DMS79 treated with DMSO at 0.1 percent for 48 hours (cell line): Measurements from ENCODE around the gene CENPM.

ENCODE experiments used
- DNase-seq: peaks from one replicate; lab custom pipeline; 2025; lab: John Stamatoyannopoulos, UW

Gene CENPM

DNA sequence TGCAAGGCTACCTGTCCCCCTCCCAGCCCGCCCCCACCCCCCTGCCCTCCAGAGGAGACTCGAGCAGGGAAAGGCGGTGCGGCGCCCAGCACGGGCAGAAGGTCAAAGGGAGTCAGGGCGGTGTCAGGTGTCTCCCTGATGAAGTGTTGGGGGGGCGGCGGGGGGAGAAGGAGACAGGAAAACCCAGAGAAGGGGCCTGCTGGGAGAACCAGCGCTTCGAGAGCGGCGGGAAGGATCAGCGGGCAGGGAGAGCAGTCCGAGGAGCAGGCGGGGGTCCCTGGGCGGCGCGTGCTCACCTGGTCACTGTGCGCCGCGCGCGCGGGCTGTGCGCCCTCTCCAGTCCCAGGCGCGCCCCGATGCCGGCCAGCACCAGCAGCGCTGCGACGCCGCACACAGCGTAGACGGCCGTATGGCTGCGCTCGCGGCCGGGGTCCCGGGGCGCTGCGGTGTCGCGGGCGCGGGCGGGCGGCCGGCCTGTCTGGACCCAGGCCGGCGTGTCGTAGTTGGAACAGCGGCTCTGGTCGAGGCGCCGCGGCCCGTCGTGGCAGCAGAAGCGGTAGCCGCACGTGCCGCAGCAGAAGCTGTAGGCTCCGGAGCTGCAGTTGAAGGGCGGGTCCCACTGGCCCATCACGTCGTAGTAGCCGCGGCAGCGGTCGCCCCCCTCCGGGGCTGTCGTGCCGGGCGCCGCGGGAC is 33.0 kb downstream of the CENPM start:
- DNase-seq: no peak

DNA sequence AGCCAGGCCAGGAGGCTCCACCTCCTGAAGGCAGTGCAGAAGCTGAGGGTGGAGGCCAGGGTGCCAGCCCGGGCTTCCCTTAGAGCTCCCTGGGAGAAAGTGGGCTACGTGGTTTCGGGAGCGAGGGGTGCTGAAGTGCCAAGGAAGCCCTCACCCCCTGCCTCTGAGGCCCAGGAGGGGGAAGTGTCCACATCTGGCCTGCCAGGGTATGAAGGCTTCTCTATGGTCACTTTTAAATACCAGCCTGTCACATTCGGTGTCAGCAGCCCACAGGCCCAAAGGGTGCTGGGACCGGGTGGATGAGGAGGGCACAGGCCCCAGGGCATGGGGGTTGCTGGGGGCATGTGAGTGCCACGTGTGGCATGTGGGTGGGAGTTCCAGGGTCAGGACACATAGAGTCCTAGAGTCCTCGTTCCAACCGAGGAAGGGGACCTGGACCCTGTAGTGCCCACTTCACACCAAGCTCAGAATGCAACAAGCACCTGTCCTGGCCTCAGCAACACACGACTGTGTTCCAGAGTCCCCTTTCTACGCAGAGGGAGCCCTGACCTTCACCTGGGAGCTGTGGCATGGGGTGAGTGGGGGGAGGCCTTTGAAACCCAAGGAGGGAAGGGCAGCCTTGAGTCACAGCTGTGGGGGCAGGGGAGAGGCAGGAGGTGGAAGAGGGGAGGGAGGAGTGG is 33.8 kb downstream of the CENPM start:
- DNase-seq: no peak

DNA sequence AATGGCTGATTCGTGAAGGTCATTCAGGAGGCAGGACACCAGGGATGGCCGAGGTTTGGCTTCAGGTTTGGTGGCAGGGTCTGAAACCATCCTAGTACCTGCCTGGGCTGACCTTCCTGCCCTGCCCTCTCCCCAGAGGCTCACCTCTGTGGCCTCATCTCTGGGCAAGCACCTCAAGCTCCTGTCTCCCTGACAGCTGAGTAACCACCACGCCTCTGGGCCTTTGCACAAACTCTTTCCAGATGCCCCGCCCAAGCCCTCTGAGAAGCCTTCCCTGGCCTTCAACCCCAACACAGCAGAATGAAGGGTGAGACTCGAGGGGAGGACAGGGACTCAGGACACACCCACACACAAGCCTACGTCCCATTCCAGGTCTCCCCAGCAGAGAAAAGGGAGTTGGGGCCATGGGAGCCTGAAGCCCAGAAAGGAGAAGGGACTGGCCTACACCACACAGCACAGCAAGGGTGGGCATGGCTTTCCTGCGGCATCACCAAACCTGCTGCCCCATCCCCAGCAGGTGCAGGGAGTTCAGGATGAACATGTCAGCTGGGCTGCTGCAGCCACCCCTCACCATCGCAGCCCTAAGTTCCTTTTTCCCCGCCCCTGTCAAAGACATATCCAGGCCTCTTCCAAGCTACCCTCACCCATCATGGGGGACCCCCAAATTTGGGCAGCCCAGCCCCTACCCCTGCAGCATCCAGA is 34.5 kb downstream of the CENPM start:
- DNase-seq: no peak

DNA sequence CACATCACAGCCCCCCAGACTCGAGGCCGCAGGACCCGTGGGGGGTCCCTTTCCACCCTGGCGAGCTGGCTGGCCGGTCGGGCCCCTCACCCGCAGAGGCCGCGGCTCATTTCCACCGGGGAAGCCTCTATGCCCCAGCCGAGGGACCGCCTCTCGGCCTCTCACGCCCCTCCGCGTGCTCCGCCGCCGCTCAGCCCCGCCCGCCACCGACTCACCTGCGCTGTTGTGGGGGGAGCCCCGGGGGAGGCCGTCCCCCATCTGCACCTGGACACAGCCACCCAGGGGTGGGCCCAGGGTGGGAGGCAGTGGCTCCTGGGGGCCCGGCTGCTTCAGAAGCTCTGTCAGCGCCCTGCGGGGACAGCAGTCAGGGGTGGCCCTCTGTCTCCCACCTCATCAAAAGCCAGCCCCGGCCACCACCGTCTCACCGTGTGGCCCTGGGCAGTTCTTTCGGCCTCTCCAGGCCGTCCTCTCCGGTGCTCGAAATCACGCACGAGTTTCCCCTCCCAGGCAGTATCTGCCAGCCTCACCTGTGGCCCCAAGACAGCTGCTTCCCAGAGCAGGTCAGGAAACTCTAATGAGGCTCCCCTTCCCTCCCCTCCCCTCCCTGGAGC is 35.8 kb downstream of the CENPM start:
- DNase-seq: no peak

DNA sequence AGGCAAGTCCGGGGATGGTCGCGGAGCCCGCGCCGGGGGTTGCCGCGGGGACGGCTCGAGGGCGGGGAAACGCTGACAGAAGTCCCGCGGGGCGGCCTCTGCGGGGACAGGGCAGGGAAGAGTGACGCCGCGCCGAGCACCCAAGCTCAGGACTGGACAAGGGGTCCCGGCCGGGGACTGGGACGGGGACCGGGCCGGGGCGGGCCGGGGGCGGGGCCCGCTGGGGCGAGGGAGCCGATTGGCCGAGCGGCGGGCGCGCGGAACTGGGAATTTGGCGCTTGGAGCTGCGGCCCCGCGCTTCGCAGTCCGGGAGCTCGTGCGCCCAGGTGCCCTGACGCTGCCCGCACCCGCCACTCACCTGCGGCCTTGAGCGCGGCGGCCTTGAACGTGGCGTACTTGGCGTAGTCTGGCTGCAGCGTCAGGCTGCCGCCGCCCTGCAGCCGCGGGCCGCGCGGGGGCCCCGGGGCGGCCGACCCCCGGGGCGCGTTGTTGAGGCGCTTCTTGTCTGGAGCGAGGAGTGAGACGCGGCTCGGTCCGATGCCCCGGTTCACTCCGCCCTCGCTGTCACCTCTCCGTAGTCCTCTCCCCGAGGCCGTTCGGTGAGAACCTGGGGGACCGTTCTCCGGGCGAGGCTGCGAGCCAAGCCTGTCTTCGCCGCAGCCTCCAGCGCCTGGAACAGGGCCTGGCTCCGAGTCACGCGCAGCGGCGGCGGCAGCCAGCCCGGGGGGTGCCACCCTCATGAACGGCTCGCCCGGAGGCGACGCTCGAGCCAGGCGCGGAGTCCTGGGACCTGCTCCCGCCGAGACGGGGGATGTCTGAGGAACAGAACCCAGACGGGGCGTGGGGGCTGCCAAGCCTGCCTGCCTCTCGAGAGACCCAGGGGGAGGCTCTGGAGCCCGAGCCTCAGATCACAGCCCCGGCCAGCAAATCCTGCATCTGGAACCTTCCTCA is 36.6 kb downstream of the CENPM start:
- DNase-seq: no peak

DNA sequence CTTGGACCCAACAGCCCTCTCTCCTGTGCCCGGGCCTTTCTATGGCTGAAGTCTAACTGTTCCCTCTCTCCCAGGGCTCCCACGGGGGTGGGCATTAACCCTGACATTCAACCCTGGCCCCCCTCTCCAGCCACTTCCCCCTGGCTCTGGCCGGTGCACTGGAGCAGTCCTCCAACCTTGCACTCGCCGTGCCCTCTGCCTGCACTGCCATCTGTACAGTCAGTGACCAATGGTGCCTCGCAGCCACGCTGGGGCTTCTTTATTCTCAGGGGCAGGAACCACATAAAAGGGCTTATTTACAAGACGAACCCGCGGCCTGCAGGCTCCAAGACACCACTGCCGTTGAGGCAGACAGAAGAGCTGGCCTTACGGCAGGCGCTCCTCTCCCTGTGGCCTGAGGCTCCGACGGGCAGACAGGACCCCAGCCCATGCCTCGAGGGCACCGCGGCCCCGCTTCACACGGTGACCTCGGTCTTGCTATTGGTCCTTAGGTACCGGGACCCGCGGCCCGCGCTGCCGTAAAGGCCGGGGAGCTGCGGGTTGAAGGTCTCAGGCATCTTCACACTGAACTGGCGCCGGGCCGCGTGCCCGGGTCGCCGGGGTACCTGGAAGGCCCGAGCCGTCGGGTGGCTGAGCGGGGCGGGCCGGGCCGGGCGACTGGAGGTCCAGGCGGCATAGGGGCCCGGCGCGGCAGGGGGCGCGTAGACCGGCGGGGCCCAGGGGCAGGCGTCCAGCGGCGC is 37.5 kb downstream of the CENPM start:
- no peak for DNase-seq

DNA sequence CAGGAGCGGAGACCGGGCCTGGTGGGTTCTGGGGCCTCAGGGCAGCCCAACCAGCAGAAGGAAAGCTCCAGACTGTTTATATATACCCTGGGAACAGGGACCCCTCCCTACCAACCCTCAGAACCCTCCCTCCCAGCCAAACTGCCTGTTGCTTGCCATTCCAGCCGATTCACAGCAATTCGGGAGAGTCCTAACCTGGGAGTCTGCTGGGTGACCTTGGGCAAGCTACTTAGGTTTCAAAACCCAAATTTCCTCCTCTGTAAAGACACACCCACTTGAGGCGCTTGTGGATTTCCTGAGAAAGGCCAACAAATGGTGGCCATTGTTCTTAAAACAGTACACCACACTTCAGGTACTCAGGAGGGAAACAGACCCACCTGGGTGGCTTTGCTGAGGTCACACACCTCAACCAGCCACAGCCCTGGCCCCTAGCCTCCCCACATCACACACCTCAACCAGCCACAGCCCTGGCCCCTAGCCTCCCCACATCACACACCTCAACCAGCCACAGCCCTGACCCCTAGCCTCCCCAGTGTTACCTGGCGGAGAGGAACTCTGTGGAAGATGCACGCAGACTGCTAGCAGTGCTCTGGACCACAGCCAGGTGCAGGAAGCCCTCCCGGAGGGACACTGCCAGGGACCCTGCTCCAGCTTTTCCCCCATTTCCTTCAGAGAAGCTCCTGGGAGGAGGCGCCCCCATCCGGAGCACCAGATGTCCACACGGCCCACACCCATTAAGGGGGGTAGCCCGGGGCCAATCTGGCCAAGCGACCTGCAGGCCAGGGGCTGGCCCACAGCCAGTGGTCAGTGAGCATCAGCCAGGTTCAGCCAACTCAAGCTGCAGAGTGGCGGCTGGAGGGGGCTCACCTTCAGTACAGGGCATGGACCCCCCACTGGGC is 38.3 kb downstream of the CENPM start:
- DNase-seq: no peak

DNA sequence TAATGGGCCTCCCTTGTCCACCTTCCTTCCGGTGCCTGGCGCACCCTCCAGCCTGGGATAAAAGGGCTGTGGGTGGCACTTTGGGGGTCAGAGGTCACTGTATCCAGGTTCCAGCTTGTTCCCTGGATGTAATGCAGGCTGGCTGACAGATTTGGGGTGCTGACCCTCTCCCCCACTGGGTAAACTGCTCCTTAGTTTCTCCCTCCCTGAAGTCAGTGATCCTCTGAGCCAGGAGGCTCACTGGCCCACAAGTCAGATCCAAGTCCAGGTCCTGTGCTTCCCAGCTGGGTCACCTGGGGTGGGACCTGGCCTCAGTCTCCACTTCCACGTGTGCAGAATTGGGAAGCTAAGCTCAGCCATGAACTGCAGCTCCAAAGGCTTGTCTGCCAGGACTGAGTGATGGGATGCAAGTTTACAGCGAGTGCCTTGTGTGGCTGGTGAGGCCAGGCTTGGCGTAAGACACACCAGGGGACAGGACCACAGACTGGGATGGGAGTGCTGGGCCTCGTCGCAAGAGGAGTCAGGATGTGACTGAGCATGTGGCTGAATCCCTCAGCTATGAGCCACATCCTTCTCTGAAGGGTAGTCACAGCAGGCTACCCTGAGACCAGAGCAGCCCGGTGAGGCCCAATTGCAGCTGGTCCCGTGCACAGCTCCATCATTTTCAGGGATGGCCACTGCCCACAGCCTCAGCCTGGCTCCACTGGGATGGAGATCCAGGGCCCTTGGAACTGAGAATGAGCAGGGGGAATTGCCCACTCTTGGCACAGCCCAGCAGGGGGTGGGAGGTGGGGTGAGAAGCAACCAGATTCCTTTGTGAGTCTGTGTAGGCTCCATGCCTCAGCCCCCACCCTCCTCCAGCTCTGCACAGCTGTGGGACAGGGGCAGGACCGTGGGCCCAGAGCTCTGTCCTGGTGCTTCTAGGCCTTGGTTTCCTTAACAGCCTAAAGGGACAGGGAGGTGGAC is 39.2 kb downstream of the CENPM start:
- no peak for DNase-seq

DNA sequence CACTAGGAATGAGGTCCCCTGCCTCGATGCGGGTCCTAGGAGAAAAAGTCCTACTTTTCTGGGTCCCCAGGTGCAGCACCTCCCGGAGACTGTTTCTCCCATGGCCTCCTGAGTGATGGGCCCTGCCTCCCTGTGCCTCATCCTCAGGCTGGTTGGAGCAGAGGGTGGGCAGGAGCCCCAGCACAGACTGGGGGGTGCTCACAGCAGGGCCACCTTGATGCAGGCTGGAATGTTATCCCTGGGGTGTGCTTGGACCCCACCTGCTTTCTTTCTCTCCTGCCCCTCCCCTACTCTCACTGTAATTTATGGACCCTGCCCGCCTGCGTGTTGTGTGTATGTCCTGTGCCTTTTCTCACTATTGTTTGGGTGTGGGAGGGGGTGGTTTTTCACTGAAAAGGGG is 40.1 kb downstream of the CENPM start:
- DNase-seq: no peak

DNA sequence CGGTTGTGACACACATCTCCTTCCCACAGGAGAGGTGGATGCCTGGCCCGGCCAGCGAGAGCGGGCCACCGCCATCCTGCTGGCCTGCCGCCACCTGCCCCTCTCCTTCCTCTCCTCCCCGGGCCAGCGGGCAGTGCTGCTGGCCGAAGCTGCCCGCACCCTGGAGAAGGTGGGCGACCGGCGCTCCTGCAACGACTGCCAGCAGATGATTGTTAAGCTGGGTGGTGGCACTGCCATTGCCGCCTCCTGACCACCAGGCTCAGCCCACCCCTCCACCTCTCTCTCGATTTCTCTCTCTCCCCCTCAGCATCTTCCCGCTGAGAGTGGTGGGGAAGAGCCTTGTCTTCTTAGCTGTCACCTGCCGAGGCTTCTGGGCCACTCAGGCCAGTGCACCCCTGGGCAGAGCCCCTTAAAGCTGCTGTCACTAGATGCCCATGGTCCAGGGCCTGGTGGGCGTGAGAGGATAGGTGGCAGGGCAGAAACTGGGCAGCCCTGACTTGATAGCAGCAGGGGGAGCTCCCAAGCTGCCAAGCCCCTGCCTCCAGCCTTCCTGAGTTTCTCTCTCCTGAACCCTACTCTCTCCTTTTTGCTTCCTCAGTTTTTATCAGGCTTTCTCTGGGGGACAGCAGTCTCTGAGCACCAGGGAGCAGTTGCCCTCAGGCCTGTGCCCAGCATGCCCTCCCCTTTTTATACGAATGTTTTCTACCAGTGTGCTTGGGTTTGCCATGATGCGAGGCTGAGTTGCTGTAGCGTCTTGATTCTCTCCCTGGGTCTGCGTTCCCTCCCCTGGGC is 41.3 kb downstream of the CENPM start:
- no peak for DNase-seq

DNA sequence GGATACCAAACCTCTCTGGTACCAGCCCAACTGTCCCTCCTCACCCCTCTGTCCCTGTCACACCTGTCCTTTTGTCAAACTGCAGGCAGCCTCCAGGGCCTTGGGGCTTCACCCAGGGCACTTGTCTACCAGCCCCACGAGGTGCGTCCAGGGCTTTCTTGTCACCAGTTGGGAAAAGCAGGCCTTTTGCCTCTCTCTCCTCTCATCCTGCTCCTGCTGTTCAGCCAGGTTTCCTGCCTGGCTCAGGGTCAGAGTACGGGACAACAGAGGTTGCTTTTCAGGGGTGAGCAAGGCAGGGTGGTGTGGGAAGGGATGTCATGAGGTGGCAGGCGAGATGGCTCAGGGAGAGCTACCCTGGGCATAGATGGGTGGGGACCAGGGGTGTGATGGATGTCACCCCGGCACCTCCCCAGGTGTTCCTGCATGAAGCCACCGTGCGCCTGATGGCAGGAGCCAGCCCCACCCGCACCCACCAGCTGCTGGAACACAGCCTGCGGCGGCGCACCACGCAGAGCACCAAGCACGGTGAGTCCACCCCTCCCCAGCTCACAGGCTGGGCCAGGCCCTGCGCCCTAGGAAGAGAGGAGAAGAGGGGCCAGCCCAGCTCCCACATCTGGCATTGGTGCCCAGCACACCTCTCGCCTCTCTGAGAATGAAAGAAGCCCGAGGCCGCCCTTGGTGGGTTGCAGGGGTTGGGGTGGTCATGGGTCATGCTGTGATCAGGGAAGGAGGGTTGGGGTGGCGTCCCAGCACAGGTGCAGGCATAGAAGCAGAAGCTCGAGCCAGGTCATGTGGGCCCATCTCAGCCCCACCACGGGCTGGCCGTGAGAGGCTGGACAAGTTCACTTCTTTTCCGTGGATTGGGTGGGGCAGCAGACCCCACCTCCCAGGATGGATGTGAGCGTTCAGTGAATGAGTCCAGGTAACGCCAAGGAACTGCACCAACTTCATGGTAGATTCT is 42.2 kb downstream of the CENPM start:
- DNase-seq: no peak

DNA sequence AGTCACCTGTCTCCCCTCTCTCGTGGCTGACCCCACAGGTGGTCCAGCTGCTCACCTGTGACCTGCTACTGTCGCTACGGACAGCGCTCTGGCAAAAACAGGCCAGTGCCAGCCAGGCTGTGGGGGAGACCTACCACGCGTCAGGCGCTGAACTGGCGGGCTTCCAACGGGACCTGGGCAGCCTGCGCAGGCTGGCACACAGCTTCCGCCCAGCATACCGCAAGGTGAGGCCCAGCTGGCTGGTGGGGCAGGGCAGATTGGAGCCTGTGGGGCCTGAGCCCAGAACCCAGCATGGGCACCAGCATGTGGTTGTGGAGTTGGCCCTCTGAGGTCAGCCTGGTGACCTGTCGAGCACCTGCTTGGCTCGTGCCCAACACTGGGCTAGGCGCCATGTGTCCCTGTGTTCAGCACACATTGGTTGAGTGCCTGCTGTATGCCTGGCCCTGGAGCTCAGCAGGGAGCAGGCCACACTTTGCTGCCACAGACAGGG is 44.0 kb downstream of the CENPM start:
- peak; percentile 30 for DNase-seq

DNA sequence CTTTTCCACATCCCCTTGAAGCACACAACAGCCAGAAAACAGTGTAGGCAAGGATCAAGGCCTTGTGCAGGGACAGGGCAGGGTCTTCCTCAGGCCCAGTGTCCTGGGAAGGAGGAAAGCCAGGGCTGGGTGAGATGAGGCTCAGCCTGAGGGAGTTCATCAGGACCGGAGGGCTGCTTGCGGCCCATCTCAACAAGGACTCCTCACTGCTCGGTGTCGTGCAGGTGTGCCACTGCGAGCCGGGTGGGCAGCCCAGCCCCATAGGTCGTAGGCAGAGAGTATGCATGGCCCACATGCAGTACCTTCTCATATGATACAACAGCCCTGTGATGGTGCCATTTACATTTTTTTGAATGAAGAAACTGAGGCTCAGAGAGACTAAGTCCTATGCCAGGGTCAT is 44.9 kb downstream of the CENPM start:
- no peak for DNase-seq

DNA sequence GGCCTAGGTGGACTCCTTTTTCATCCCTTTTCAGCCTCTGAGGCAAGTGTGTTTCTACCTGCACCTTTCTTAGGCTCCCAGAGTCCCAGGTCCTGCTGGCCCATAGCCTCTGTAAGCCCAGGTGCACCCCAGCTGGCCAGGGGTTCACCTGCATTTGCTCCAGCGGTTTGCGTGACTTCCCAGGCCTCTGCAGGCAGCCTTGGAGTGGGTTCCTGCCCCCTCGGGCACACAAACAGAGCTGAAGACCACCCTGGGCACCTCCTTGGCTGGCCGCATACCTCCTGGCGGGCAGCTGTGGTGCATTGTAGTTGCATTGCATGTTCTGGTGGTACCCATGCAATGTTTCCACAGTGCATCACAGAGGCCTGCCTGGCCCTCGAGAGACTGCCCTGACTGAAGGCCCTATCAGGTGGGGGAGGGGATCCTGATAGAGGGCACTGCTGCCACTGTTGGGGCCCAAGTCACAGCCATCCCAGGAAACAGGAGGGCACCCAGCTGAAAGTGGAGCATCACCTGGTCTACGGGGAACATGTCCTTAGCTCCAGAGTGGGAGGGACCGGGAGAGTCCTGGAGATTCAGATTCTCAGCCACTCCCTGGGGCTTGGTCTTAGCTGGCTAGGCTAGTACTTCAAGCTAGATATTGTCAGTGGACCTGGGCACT is 46.2 kb downstream of the CENPM start:
- DNase-seq: no peak

DNA sequence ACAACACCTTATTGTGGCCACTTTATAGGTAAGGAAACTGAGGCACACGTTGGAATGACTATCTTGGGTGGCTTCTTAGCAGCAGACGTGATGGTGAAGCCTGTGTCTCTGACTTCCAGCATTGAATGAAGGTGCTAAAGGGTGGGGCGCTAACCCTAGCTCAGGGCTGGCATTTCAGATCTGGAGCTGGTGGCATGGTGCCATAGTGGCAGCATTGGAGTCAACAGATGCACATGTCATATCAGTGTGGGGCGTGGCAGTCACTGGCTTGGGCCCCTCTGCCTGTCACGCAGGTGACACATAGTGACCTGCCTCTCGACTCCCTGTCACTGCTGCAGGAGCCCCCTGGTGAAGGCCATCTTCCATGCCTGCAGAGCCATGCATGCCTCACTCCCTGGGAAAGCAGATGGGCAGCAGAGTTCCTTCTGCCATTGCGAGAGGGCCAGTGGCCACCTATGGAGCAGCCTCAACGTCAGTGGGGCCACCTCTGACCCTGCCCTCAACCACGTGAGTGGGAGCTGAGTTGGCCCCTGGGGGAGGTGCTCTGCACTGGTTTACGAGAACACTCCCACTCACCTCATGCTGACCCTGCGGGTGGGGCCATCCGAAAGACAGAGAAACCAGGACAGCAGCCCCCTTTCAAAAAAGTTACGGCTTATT is 46.8 kb downstream of the CENPM start:
- DNase-seq: no peak
